ENCODE data around the gene CUX1.
"Not testable (repeated sequence)": the region's sequence is repeated elsewhere in the genome, so short reads cannot be mapped to it uniquely, and the experiment has no call there.

Gene CUX1

GRCh38 chr7:101790566-101791293, 26.7 kb upstream of the CUX1 start:
- H3K4me3 ChIP-seq (ENCODE audit: low read length) = no peak overlapping the region
- no peaks in the 10 kb centered on the region for H3K27me3 ChIP-seq (replicated peaks; ENCODE audit: insufficient read depth, low read length)
- TF ChIP-seq EZH2 (optimal IDR thresholded peaks at IDR 0.05; ENCODE audit: low read depth, low read length) (no peak), EZH2phosphoT487 (IDR thresholded peaks at IDR 0.05; ENCODE audit: low read length) (no peak), CTCF (IDR thresholded peaks at IDR 0.05; ENCODE audit: low read length) (no peak)
- H3K36me3 ChIP-seq (replicated peaks; ENCODE audit: insufficient read depth, low read length) = no peaks in the 10 kb centered on the region
- H3K4me2 ChIP-seq (ENCODE audit: low read depth, low read length) = no peak overlapping the region
- no peaks in the 10 kb centered on the region for H3K9me2 ChIP-seq (replicated peaks; ENCODE audit: insufficient read depth, low read length)
- H3F3A ChIP-seq (ENCODE audit: insufficient read depth, low read length) = no peaks in the 10 kb centered on the region
- H3K4me1 ChIP-seq (ENCODE audit: low read length) = no peaks in the 10 kb centered on the region
- H3K79me2 ChIP-seq (ENCODE audit: low read length) = no peaks in the 10 kb centered on the region
- no peak for DNase-seq
- no peak overlapping the region for H3K9ac ChIP-seq (ENCODE audit: low read length)
- no peak overlapping the region for H2AFZ ChIP-seq (ENCODE audit: low read length)
- H3K27ac ChIP-seq (ENCODE audit: low read length) = no peak overlapping the region
- H4K20me1 ChIP-seq (ENCODE audit: insufficient read depth, low read length) = no peaks in the 10 kb centered on the region
- H3K9me3 ChIP-seq (replicated peaks; ENCODE audit: insufficient read depth, low read length) = no peaks in the 10 kb centered on the region

- no peak for DNase-seq
- Histone ChIP-seq H3K9me3 (replicated peaks; ENCODE audit: insufficient read depth, low read length) (no peaks in the 10 kb centered on the region), H3K9ac (ENCODE audit: low read length) (no peak overlapping the region), H4K20me1 (ENCODE audit: insufficient read depth, low read length) (no peaks in the 10 kb centered on the region), H3K9me2 (replicated peaks; ENCODE audit: insufficient read depth, low read length) (no peaks in the 10 kb centered on the region), H3F3A (ENCODE audit: insufficient read depth, low read length) (no peaks in the 10 kb centered on the region), H3K36me3 (replicated peaks; ENCODE audit: insufficient read depth, low read length) (no peaks in the 10 kb centered on the region), H3K27ac (ENCODE audit: low read length) (no peak overlapping the region), H3K27me3 (replicated peaks; ENCODE audit: insufficient read depth, low read length) (no peaks in the 10 kb centered on the region), H3K4me2 (ENCODE audit: low read depth, low read length) (no peak overlapping the region), H3K79me2 (ENCODE audit: low read length) (no peaks in the 10 kb centered on the region), H3K4me3 (ENCODE audit: low read length) (no peak overlapping the region), H3K4me1 (ENCODE audit: low read length) (no peaks in the 10 kb centered on the region), H2AFZ (ENCODE audit: low read length) (no peak overlapping the region)
- TF ChIP-seq CTCF (IDR thresholded peaks at IDR 0.05; ENCODE audit: low read length) (no peak), EZH2 (optimal IDR thresholded peaks at IDR 0.05; ENCODE audit: low read depth, low read length) (no peak), EZH2phosphoT487 (IDR thresholded peaks at IDR 0.05; ENCODE audit: low read length) (no peak)
Observed at GRCh38 chr7:101792051-101792681, 25.3 kb upstream of the CUX1 start.

- not testable (repeated sequence) for H3K79me2 ChIP-seq (ENCODE audit: low read length); H3K27ac ChIP-seq (ENCODE audit: low read length); H3K9ac ChIP-seq (ENCODE audit: low read length); H3F3A ChIP-seq (ENCODE audit: insufficient read depth, low read length); H3K4me3 ChIP-seq (ENCODE audit: low read length); H2AFZ ChIP-seq (ENCODE audit: low read length); H3K9me2 ChIP-seq (replicated peaks; ENCODE audit: insufficient read depth, low read length); H3K4me1 ChIP-seq (ENCODE audit: low read length); H3K9me3 ChIP-seq (replicated peaks; ENCODE audit: insufficient read depth, low read length); H3K27me3 ChIP-seq (replicated peaks; ENCODE audit: insufficient read depth, low read length); H3K4me2 ChIP-seq (ENCODE audit: low read depth, low read length); DNase-seq; H4K20me1 ChIP-seq (ENCODE audit: insufficient read depth, low read length); H3K36me3 ChIP-seq (replicated peaks; ENCODE audit: insufficient read depth, low read length)
Observed at GRCh38 chr7:101792682-101793071, 24.7 kb upstream of the CUX1 start.

- no peak for TF ChIP-seq EZH2phosphoT487 (IDR thresholded peaks at IDR 0.05; ENCODE audit: low read length)
- no peak for TF ChIP-seq CTCF (IDR thresholded peaks at IDR 0.05; ENCODE audit: low read length)
- no peak for TF ChIP-seq EZH2 (optimal IDR thresholded peaks at IDR 0.05; ENCODE audit: low read depth, low read length)
- no peaks in the 10 kb centered on the region for H3K79me2 ChIP-seq (ENCODE audit: low read length)
- H3K4me3 ChIP-seq (ENCODE audit: low read length) = no peak overlapping the region
- H3K9ac ChIP-seq (ENCODE audit: low read length) = no peak overlapping the region
- H3K4me2 ChIP-seq (ENCODE audit: low read depth, low read length) = no peak overlapping the region
- H3K9me2 ChIP-seq (replicated peaks; ENCODE audit: insufficient read depth, low read length) = no peaks in the 10 kb centered on the region
- no peak overlapping the region for H2AFZ ChIP-seq (ENCODE audit: low read length)
- H3K9me3 ChIP-seq (replicated peaks; ENCODE audit: insufficient read depth, low read length) = no peaks in the 10 kb centered on the region
- DNase-seq = no peak
- no peaks in the 10 kb centered on the region for H3F3A ChIP-seq (ENCODE audit: insufficient read depth, low read length)
- no peaks in the 10 kb centered on the region for H3K36me3 ChIP-seq (replicated peaks; ENCODE audit: insufficient read depth, low read length)
- no peaks in the 10 kb centered on the region for H4K20me1 ChIP-seq (ENCODE audit: insufficient read depth, low read length)
- H3K4me1 ChIP-seq (ENCODE audit: low read length) = no peaks in the 10 kb centered on the region
- H3K27me3 ChIP-seq (replicated peaks; ENCODE audit: insufficient read depth, low read length) = no peaks in the 10 kb centered on the region
- H3K27ac ChIP-seq (ENCODE audit: low read length) = no peak overlapping the region
Observed at GRCh38 chr7:101795461-101795860, 22.0 kb upstream of the CUX1 start.

GRCh38 chr7:101798173-101798572, 19.3 kb upstream of the CUX1 start:
- H2AFZ ChIP-seq (ENCODE audit: low read length); H3F3A ChIP-seq (ENCODE audit: insufficient read depth, low read length); H3K9me3 ChIP-seq (replicated peaks; ENCODE audit: insufficient read depth, low read length); H3K36me3 ChIP-seq (replicated peaks; ENCODE audit: insufficient read depth, low read length); H3K4me1 ChIP-seq (ENCODE audit: low read length); H3K27me3 ChIP-seq (replicated peaks; ENCODE audit: insufficient read depth, low read length); H4K20me1 ChIP-seq (ENCODE audit: insufficient read depth, low read length); H3K4me2 ChIP-seq (ENCODE audit: low read depth, low read length); H3K79me2 ChIP-seq (ENCODE audit: low read length); H3K4me3 ChIP-seq (ENCODE audit: low read length); H3K27ac ChIP-seq (ENCODE audit: low read length); H3K9me2 ChIP-seq (replicated peaks; ENCODE audit: insufficient read depth, low read length); H3K9ac ChIP-seq (ENCODE audit: low read length); DNase-seq: not testable (repeated sequence)

All from MM.1S (cell line).